ENCODE measurements around the gene SORBS1.
A peak's percentile ranks its signal among the peaks of the same experiment; 100 is the strongest.

The SORBS1 gene

DNA sequence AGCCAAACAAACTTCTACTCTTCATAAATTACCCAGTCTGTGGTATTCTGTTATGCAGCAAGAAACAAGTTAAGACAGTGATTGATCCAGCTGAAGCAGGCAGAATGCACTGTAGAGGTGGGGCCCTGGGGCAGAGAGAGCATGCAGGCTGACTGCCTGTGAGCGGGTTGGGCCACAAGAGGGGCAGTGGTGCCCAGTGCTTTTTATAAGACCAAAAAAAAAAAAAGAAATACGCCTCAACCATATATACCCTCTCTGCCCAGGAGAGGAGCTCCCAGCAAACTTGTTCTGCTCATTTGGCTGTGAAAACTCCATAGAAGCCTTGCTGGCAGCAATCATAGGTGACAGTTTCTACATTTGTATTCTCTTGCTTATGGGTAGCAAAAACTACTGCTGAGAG is 104.7 kb downstream of the SORBS1 start:
- no peak for DNase-seq

DNA sequence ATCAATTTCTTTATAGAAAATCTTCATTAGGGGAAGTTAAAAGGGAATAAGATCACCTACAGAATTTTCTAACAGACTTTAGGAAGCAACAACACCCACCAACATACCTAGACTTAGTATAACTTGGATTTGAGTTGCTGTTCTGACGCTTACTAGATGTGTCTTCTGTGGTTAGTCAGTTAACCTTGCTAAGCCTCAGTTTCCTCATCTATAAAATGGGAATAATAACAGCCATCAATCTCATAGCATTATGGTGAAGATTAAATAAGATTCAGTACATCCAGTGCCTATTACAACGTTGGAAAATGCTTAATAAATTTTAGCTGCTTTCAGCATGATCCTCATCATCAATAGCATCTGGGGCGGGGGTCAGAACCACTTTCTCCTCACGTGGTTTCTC is 106.2 kb downstream of the SORBS1 start:
- no peak for DNase-seq

DNA sequence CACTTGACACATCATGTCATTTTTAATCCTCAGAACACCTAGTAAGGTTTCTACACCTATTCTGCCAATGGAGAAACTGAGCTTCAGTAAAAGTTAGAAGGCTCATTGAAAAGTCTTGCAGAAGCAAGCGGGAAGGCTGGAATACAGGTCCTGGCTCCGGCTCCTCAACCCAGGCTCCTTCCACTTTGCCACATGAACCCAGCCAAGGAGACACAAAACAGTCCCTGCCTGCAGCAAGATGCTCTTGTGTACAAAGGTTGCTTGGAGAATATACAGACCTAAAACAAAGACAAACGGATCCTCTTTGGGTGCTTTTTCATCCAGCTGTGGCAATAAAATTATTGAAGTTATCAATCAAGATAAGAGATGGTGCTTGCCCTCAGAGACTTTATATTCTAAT is 106.8 kb downstream of the SORBS1 start:
- DNase-seq = no peak

DNA sequence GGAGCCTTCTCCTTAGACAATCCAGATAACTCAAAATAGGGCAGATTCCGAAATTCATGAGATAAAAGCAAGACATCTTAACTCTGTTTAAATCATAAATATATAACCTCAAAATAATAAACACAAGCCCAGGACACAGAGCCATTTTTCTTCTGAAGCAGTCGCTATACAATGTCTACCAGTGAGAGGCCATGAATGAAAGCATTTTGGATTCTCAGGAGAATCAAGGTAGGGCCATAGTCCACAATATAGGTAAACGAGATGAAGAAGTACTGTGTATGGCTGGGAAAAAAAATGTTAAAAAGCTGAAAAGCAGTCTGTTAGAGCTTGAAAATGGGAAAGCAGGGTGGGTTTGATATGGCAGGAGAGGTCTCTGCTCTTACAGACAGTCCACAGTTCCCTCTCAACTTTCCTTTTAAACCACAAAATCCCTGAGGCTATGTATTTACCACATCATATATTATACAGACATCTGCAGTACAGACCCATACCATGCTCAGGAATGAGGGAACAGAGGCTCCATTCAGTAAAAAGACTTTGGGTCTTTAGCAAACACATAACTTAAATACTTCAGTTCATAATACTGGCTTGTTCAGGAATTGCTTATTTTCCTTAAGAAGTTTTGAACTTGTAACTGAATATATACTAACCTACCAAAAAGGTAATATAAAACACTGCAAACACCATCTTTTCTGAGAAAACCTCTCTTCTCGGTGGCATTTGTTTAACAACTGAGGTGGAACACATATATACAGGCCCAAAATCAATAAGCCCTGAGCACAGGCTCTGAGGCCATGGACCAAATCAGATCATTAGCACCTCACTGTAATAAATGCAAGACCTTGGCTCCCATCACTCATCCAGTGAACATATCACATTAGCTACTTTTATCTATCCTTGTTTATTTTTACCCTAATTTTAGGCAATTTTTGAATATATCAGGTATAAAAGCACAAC is 109.3 kb downstream of the SORBS1 start:
- no peak for DNase-seq

DNA sequence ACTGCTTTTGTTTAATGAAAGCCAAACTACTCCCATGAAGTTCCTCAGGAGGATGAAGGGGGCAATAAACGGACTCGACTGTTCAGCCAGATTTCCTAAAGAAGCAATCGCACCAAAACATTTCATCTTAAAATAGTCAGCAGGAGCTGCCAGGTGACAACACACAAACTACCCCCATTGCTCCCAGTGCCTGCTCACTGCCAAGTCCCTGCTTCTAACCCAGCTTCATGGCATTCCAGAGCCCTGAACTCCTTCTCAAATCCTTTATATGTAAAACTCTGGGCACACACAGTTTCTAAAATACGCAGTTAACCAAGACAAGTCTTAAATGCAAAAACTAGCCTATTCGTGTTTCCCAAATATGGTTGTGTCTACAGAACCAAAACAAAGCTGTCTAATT is 110.0 kb downstream of the SORBS1 start:
- DNase-seq = no peak

DNA sequence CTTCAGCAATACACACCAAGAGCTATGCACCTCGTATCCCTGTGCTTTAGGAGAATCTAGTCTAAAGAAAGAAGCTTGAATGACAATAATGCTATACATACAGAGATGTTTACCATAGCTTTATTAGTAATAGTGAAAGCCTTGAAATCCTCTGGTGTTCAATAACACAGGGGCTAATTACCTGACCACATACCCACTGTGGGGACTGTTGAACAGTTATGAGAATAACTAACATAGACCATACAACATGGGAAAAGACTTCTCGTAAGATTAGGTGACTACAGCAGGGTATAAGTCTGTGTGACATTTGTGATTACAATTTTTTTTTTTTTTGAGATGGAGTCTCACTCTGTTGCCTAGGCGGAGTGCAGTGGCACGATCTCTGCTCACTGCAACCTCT is 111.0 kb downstream of the SORBS1 start:
- no peak for DNase-seq

DNA sequence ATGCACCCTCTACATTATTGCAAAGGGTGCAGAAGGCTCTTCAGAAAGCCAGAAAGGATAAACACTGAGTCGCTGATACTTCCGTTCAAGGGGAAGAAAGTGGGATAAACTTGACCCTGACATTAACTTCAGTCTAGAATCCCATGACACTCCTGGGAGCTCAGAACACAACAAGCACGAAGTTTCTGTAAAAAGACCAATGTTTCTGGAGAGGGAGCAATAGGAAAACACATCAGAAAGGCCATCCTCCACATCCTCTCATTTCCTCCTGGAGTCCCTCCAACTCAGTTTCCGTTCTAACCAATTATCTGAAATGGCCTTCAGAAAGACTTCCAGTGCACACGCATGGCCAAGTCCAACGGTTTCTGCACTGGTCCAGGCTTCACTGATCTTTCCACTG is 113.5 kb downstream of the SORBS1 start:
- no peak for DNase-seq

DNA sequence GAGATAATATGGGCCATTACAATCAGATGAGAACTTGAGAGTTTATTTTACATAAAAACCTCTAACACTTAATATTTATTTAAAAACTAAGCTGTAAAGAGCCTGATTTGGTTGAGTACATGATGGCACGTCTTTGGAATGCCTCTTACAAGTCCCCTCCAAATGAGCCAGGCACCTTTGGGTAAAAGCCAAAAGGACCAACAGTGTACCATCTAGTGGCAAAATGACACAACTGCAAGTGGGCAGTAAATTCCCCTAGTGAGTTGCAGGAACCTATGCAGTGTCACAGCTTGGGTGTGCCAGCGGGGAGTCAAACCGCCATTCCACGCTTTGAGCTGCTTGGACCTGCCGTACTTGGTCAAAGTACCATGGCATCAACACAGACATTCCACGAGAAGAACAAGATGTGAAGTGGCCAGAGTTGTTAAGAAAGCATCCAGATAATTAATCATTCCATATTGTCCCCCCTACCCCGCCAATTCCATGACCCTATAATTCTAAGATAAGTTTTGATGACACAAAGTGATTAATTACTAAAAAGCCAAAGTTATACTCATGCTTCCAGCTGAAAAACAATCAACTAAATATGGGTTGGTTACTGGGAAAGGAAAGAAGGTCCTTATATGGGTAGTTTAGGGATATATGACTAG is 115.2 kb downstream of the SORBS1 start:
- DNase-seq = peak; percentile 3

DNA sequence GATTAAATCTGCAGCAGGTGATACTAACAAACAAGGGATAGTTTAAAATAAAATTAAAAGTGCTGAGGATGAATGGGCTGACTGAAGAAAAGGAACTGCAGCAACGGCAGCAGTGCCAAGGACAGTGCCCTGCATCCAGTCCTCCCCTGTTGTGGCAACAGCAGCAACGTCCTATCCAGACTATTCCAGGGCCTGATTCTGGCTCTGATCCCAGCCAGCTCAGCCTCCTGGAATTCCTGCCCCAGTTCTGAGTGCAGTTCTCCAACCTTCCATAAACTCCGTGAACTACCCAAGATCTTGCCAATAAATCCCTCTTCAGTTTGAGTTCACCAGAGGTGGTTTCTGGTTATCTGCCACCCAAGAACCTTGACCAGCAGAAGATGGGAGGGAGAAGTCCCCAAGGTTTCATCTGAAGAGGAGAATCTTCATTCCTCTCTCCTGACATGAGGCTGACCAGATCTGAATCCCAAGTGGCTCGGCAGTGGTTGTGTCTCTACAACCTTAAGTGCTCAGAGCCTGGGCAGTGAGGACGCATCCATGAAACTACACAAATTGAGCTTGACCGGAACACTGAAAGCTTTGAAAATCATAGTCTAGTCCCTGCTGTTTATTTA is 115.8 kb downstream of the SORBS1 start:
- no peak for DNase-seq

DNA sequence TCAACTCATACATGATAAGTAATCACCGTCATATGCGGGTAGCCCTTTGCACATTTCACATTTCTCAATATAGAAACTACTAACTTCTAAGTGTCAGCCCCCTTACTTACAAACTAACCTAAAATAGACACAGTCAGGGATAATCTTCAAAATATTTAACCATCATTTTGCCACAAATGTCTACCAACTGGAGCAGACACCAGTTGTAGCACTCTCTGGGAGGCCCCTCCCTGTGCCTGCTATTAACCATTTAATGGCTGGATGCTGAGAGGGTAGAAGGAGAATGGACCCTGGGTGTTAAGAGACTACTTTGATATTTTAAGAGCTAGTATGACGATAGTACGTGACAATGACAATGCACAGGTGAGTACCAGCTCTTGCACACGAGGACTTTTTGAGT is 116.4 kb downstream of the SORBS1 start:
- DNase-seq = no peak

DNA sequence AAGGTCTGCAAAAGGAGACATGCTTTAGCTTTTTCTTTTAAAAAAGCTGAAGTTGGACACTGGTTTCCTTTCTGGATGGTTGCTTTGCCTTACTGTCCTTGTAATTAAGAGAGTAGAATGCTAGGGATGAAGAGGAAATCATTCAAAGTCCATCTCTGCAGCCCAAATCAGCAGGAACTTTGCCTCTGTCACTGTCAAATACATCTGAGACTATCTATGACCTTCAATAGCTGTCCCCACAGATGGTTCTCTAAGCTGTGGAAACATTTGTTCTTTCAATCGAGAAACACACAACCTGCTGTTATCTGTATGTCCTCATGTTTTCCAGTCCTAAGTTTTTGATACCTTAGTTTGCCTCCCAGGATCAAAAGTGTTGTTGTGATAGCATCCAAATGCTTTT is 117.5 kb downstream of the SORBS1 start:
- no peak for DNase-seq

DNA sequence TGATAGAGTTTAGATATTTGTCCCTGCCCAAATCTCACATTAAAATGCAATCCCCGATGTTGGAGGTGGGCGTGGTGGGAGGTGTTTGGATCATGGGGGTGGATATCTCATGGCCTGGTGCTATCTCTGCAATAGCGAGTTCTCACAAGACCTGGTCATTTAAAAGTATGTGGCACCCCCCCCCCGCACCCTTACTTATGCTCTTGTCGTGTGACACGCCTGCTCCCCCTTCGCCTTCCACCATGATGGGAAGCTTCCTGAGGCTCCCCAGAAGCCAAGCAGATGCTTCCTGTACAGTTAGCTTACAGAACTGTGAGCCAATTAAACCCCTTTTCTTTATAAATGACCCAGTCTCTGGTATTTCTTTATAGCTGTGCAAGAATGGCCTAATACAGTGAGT is 118.8 kb downstream of the SORBS1 start:
- no peak for DNase-seq

DNA sequence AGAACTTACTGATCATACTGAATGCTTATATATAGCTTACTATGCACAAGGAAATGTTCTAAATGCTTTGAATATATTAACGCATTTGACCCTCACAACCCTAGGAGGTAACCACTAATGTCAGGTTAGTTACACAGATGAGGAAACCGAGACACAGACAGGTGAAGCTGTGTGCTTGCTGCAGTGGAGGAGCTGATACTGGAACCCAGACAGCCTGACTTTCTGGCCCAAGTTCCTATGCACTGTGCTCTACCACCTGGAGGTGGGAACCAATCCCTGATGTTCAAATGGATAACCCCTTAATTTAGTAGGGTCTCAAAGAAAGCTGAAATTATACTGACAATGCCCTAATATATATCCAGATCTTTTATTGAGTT is 119.6 kb downstream of the SORBS1 start:
- no peak for DNase-seq

DNA sequence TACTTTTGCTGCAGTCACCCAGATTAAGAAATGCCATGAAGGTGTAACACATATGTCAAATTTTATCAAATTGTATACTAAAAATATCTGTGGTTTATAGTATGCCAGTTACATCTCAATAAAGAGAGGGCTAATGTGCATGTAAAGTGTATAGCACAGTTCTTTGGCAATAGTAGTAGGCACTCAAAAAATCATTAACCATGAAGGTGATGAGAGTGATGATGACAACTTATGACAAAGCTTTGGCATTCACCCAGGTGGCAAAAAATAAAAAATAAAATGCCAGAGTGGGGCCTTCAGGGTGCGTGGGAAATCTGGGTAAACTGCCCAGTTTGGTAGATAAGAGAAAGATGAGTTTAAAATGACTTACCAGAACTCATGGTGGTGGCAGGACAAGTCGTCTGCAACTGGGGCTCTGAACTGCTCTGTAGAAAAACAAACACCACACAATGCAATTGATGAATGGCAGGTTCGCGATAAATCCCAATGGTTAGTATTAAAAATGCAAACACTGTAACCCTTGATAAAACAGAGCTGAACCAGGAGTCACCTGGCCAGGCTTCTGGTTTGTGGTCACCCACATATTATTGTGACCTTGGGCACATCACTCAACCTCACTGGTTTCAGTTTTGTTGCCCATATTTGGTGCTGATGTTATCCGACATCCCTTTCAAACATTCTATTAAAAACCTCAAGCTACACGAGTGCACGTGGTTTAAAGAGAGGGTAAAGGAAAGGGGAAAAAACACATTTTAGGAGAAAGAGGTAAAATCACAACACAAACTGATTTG is 120.2 kb downstream of the SORBS1 start:
- DNase-seq = no peak

DNA sequence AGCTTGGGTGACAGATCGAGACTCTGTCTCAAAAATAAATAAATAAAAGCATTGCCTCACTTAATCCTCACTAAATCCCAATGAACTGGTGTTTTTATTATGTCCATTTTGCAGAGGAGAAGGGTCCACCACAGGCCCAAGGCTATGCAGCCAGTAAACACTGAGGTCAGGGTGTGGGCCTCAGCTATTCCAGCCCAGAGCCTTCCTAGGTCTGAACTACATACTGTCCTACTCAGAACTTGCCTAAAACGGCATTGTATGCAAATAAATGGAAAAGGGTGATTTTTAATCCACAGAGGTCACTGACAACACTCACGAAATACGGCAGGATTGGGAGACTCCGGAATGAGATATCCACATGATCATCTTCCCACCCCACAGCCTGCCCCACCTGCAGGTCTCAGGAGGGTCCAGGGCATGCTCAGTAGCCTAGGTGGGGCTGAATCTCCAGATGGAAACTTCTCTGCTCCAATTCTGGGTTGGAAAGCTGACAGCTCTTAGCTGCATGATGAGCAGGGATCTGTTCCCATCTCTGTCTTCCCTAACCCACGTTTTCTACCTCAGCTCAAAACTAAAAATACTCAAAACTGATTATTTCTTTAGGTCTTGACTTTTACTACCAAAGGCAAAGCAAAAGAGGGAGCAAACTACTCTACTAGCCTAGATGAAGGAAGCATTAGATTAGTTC is 121.0 kb downstream of the SORBS1 start:
- no peak for DNase-seq

DNA sequence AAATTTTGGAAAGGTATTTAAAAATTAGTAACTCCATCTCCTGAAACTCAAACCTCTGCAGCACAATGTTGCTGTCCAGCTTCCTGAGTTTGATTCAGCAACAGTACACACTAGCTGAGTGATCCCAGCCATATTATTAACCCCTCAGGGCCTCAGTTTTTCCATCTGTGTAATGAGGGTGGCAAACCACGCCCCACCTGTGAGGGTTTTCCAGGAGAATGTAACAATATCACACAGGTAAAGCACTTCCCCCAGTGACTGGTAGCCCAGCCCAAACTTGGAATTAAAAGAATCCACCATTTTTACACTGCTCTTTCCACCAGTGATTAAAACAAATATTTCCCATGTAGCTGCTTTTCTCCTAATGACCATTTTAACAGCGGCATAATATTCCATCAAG is 122.4 kb downstream of the SORBS1 start:
- no peak for DNase-seq

DNA sequence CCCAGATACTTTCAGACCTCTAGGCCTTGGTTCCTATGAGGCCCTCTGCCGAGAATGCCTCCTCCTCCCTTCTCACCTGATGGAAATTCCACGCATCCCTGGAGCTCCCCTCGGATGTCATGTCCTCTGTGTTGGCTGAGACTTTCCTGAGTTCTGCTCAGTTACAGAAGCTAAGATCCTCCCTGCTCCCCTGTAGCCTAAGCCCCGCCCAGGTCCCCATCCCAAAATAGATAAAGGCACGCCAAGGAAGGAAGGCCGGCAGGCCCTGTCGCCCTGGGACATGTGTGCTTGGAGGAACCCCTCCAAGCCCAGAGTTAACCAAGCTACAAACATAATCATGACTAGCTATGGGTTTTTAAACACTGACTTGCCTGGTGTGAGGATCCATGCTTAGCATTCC is 123.5 kb downstream of the SORBS1 start:
- no peak for DNase-seq

DNA sequence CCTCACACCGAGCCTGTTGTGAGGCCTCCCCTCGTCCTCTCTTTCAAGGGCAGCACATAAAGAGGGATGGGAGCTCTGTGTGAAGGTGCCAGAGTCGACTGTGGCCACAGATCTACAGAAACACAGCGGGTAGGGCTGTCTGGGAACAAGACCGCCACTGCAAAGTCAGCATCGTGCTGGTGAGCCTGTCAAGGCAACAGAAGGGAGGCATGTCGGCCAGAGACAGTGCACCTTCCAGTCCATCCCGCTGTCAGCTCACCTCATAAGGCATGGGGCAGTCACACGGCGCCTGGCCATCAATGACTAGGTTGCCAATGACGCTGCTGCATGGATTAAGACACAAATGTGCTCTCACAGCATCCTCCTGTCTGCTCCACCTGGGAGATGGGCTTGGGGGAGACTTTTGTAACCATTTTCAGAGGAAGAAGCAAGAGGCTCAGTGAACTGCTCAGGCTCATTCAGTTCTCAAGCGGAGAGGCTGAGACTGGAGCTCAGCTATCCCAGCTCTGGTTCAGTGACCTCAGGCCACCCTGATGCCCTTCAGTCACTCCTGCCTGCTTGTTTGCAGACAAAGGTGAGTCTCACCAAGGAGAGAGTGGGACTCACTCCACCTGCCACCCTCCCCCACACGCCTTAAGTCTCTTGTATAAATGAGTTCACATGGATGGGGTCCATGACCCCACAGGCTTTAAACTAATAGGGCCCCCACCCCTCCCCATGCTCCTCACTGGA is 125.5 kb downstream of the SORBS1 start:
- DNase-seq = no peak

DNA sequence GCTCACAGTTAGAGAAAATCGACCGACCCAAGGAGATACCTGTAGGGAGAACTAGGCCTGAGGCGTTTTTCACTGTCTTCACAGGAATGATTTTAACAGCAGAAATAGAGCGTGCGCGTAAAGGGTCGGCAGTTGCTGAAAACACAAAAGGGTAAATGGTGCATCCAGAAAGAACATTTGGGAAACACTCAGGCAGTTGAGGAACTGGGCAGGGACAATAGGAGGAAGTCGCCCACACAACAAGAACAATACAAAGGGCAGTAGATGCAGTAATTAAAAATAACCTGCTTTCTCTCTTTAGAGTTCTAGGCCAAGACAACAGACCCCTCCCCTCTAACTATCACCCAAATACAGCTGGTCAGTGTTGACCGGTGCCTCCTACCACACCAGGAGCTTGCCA is 126.6 kb downstream of the SORBS1 start:
- no peak for DNase-seq

DNA sequence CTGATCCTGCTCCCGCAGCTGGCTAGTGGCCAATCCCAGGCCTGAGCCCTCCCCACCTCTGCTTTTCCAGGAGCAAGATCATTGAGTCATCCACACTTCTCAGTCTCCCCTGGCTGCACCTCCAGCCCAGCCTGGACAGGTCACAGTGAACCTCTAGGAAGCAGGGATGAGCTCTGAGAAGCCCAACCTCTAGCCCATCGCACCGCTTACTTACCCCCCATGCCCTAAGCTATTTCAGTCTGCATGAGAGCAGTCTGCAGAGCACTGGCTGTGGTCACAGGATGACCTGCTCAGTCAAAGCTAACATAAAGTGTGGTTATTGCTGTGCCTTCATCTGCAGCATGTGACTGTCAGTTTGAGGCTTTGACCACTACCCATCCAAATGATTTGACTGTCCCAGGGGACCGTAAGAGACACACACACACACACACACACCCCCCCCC is 129.2 kb downstream of the SORBS1 start:
- DNase-seq = no peak

DNA sequence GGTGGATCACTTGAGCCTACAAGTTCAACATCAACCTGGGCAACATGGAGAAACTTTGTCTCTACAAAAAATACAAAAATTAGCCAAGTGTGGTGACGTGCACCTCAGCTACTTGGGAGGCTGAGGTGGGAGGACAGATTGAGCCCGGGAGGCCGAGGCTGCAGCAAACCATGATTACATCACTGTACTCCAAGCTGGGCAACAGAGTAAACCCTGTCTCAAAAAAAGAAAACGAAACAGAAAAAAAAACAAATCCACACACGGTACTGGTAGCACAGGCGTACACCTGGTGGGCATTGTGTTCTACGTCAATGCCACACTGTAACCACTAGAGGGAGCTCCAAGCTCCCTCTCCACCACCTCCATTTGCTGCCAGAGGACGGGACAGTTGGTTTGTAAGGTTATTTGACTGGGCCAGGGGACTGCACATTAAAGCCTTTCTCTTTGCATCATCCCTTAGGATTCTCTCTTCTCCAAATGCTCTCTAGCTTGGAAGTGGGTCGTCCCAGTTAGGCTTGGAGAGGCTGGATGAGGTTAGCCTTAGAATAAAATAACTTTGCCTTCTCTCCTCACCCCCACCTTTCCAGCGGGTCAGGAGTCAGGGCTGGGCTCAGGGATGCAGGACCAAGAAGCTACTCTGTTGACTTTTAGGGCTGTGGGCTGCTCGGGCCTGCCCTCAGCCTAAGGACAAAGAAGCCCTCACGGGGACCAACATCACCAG is 130.8 kb downstream of the SORBS1 start:
- DNase-seq = no peak
